SKM-1 treated with dmso at 0.1 percent for 144 hours (cell line): ENCODE measurements around the gene TMEM167A.

Experiments used
- DNase-seq: peaks from one replicate; lab custom pipeline; 2025; ENCODE audit not compliant: unreplicated experiment; lab: John Stamatoyannopoulos, UW

The TMEM167A gene, protein sequence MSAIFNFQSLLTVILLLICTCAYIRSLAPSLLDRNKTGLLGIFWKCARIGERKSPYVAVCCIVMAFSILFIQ

DNA sequence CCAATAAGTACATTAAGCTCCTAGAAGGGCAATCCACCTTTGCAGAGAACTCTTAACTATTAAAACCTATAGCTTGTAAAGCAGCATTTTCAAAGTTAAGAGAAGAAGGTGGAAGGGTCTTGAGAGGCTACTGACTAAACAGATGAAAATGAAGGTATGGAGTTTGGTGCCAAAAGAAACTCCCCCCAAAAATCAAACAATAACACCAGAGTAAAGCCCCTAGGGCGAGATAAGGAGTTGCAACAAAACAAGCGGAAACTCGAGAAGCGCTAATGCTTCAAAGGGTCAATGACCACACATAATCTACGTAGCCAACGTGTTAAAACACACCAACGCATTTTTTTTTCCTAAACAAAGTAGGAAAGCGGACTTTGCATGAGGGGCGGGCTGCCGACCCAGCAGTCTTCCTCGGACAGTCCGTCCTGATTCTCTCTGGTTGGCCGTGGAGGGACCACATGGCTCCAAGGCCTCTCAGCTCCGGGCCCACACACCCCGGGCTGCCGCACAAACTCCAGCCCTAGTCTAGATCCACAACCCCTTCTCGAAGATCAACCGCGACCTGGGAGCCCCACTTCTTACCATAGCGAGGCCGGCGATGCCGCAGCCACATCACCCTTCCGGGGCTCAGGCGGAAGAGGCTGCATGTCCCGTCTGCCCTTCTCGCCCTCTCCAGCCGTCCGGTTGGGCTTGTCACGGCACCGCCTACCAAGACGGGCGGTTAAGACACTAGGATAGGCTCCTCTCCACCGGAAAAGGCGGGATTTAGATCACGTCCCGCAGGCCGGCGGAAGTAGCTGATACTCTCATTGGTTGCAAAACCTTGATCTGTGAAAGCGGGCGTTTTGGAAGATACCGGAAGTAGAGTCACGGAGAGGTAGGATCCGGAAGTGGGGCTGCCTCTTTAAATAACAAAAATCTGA is at the start of gene TMEM167A, which contains the start of gene XRCC4:
Gene TMEM167A (minus strand): TSS at position 653 of the 920 bp plus-strand sequence. CDS start 71 bp downstream, at position 582.
Gene XRCC4 (plus strand): TSS at position 806 of the 920 bp plus-strand sequence. CDS start 27,373 bp downstream, outside the sequence.
- DNase-seq, result peak; percentile 99

DNA sequence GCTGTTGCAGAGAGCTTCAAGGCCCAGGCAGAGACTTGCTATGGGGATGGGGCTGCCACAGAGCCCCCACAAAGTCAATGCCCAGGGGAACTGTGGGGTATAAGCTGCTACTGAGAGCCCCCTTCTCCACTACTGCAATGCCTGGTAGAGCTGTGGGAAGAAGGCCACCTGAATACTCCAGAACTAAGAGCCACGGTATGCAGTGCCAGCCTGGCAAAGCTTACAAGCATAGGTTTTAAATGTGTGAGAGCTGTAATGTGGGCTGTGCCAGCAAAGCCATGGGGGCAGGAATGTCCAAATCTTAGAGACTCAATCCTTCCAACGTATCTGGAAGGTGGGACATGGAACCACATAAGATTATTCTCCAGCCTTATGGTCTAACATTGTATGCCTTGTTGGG is 49.3 kb upstream of the TMEM167A start:
- no peak for DNase-seq

DNA sequence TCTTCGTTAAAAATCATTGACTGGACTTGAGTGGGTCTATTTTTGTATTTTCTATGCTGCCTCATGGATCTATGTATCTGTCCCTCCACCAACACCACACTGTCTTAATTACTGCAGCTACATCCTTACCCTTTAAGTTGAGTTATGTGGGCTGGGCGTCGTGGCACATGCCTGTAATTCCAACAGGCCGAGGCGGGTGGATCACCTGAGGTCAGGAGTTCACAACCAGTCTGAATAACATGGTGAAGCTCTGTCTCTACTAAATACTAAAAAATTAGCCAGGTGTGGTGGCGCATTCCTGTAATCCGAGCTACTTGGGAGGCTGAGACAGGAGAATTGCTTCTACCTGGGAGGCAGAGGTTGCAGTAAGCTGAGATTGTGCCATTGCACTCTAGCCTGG is 48.4 kb upstream of the TMEM167A start:
- DNase-seq, result no peak

DNA sequence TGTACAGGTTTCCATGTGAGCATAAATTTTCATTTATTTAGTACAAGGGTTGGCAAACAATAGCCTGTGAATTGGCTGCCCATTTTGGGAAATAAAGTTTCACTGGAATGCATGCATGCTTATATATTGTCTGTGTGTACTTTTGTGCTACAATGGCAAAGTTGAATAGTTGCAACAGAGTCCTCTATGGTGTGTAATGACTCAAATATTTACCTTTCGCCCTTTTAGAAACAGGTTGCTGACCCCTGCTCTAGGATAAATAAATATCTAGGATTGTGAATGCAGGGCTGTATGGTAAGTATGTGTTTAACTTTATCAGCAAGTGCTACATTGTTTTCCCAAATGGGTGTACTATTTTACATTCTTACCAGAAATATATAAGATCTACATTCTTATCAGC is 47.4 kb upstream of the TMEM167A start:
- no peak for DNase-seq

DNA sequence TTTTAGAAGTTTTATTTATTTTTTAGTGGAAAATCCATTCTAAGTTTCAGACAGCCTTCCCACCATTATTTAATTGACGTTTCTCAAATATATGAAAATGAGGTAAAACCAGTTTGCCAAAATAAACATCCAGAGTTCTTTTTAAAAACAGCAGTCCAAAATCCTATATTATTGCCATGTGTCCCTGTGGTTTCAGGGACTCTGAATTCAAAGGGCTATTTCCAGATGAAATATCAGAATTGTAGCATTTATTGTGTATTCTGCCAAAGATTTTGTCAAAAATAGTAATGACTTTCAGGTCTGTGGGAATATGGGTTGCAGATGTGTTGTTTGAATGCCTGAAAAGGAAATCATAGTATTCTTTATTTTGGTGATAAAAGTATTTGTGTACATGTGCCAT is 41.8 kb upstream of the TMEM167A start:
- DNase-seq, result no peak

DNA sequence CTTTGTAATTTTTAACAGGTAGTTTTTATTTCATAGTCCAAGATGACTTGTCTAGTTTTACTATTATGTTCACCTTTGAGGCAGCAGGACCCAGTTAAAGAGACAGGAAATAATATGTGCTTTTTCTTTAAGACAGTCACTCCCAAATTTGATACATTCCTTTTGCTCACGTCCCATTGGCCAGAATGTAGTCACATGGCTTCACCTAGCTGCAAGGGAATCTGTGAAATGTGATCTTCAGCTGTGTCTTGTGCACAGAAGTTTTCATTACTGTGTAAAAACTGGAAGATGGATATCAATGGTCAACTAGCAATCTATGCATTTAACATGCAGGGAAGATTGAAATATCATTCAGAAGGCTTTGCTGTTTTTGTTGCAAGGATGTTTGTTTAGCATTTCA is 41.3 kb upstream of the TMEM167A start:
- no peak for DNase-seq

DNA sequence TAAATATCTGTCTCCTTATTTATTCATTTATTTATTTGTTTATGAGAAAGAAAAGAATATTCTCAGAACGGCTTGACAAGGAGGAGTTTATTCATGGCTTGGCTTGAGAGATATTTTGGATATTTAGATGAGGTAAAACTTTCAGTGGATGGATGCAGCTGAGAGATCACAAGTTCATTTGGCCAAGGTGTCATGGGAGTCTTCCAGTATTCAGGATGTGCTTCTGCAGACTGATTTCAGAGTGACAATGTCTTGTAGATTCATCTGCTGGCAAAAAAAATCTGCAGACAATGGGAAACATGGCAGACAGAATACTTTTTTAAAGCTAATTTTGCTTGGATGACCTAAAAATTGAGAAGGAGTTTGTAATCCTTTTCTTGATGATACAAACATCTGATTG is 38.6 kb upstream of the TMEM167A start:
- no peak for DNase-seq

DNA sequence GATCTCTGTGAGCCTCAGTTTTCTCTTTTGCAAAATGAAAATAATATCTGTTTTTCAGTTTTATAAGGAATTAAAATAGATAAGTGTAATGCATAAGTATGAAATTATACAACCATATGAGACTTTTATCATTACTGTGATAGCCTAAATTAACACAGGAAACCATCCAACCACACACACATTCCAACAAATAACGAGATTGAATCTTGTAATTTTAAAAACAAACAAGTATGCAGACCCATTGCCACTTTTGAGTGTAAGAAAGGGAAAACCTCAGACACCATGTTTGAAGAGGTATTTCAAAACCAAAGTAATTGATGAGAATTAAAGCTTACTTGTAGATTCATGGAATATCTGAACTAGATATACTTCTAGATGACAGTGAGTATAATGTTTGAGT is 32.2 kb upstream of the TMEM167A start:
- DNase-seq, result no peak

DNA sequence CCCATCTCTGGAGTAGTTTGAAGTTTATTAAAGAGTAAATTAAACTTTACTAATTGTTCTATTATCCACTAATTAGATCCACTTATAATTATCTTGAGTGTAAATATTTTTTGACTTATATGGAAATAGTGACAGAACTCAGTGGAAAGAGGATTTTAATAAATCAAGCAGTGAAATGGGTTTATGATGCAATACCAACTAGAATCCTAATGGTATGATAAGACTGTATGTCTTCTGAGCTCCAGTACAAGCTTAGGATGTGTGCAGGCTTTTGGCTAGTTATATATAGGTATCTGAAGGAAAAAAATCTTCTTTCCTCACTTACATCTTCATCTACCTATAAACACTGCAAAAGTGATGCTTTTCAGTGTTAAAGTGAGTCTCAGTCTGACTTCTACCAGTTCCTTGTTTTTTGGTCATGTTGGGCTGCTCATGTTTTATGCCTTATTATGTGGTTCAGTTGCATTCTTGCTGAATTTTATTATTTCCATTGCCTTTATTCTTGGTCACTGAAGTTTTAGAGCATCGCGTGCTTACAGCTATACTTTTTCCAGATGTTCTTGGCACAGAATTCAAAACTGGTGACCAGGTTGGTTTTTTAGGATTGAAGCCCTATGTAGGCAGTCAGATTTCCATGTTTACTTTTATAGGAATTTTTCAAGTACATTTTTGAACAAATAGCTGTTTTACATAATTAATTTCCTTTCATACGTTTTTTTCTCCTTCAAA is 30.7 kb upstream of the TMEM167A start:
- no peak for DNase-seq

DNA sequence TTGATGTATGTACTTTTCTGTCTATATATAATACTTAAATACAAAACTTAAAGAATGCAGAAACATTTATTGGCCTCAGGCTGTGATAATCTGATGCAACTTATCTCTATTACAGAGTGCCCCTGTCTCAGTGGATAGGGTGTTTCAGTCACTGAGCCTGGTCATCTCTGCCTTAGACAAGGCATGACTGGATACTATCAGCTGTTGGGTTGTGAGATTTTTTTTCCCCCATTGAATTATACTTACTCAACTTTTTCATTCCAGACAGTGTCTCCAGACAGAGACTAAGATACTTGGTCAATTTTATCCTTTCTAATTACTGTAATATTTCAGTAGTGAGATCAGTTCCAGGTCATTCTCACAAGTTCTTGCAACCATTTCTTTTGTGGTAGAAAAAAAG is 26.8 kb upstream of the TMEM167A start:
- no peak for DNase-seq

DNA sequence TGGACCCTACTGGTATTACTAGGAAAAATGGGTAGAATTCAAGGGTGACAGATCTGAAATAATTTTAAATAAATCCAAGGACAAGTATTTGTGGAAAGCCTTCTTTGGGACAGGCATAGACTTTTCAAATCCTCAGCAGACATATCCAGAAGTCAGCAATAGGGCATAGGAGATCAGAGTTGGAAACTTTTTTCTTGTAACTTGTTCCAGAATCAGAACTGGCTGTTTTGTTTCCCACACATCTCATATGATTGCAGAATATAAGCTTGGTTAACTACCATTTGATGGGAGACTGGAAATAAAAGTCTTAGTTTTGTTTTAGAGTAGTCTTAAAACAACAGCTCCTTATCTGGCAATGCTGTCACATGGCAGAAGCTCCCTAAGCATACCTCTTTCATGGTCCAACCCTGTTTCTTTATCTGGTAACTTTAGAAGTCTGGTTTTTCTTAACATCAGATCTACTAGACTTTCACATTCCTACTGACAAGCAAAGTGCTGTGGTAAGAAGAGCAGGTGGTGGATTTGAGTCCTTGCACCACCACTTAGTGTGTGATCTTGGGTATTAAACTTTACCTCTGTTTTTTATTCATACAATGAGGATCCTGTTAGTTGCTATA is 25.3 kb upstream of the TMEM167A start:
- no peak for DNase-seq

DNA sequence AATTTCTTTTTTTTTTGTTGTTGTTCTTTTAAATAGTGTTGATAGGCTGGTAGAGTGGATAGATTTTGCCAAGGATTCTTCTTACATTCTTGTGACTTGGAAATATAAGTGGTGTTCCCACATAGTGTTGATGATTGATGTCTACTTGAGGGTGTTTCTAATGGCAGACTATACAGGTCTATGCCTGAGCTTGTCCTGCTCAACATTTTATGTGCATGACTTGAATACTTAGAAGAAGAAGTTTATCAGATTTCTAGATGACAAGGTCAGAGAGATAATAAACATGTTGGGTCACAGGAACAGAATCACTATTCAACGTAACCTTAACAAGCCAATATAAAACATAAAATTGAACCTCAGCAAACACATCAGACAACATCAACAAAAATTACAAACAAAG is 24.3 kb upstream of the TMEM167A start:
- no peak for DNase-seq

DNA sequence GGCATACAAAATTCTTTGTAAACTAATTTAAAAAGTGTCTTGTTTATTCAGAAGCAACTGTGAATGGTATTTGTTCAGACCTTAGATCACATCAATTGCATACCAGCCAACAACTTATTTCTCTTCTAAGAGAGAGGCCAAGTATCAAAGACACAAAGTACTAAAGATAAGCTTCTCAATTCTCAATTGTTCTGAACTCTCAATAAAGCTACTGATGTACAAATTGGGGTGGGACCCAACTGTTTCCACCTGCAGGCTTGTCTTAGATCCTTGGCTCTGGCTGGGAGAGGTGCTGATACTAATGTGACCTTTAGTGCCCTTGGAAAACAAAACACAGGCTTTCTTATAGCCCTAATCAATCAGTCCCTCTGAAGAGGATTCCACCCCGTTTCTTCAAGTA is 22.3 kb upstream of the TMEM167A start:
- DNase-seq, result no peak

DNA sequence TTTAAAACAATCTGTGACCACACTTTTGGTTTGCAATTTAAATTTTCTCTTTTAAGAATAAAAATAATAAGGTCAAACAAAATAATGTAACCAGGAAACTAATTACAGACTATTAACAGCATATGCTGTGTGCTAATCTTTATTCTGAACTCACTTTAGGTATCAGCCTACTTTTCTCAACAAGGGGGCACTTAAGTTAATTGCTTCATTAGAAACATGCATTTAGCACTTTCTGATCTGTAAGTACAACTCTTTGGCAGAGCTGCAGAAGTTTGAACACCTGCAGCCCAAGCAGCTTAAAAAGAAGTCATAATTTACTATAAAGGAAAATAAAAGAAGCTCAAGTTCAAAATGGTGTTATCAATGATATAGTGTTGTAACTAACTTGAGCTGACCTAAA is 21.8 kb upstream of the TMEM167A start:
- DNase-seq, result no peak

DNA sequence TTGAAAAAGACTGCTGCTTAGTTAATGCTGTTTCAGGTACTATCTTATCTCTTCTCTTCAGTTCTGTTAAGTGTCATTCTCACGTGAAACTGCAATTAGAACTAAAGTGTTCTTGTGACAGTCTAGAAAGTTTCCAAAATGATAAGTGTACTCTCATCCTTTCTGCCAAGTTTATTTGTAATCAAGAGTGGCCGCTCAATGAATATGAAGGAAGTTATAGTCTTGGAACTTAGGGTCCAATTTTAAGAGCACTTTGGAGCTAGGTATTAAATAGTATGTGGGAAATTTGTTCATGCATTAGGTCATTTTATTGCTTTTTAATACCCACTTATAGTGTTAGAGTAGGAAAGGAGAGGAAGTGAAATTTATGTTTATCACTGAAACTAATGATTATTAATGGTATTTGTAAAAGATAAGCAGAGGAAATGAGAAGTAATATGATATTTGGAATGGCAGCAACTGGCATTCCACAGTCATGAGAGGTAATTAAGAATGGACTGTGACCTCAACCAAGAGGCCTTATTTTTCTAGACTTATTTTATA is 20.6 kb upstream of the TMEM167A start:
- DNase-seq, result no peak

DNA sequence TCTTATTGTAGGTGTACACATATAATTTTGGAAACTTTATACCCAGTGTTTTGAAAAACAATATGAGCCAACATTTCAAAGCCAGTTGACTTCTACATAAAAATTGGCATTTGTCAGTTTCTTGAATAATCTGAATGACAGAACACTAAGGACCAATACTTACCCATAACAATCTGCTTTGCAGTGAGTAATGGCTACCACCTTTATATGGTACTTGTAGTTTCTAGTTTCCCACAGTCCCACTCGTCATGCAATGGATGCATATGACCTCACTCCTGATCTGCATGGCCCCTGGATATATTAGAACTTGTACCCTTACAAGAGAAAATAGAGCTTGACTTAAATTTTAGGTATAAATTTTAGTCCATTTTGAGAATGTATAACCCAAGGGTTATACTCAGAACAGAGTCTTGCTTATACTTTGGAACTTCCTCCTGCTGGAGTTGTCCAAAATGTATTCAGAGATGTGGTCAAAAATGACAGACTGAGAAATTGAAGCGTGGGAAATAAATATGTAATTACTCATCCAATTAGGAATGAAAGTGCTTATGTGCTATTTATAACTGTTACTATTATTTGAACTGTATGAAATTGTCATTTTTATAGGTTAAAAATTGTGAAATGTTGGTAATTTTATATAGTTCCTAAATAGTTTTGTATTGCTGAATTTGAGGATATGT is 19.6 kb upstream of the TMEM167A start:
- DNase-seq, result no peak

DNA sequence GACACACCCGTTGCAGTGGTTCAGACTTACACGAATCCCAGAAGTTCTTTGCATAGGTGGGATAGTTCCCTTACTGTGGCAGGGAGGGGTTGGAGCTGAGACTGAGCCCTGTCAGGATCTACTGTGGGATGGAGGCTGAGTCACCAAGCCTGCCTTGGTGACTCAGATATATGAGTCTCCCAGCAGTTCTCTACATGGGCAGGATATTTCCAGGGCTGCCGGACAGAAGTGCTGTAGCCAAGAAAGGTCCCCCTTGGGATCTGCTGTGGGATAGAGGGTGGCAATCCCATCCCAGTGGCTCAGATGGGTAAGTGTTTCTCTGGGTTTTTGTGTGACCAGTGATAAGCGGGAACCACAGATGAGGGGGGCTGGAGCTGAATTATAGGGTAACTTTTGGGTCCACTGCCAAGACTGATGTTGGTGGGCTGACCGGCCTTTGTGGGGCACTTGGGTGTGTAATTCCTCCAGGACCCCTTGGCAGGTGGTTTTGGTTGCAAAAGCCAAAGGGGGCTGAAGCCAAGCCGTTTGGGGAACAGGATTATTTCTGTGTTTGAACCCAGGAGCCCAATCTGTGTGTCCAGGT is 18.9 kb upstream of the TMEM167A start:
- DNase-seq, result no peak

DNA sequence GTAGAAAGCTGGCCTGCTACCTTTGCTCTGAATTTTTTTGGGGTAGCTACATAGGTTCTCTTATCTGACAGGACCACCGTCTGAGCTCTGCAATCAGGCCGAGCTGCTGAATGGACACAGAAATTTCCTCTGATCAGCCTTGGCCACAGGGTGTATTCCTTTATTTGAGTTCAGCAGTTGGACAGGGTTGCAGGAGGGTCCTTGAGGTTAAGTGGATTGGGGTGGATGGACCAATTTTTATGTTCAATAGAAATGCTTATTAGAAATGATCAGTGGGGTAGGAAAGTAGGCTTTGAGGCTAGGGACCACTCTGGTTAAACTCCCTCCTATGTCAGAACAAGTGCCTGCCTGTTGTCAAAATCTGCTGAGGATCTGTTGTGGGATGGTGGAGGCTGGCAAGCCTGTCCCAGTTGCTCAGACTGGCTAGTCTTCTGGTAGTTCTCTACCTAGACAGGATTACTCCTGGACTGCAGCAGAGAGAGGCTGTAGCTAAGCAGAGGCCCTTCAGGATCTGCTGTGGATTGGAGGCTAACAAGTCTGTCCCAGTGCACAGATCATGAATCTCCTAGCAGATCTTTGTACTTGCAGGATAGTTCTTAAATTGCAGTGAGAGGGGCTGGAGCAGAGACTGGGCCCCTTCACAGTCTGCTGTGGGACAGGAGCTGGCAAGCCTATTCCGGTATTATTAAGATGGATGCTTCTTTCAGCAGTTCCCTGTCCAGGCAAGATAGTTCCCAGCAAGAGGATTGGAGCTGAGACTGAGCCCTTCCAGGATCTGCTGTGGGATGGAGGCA is 18.2 kb upstream of the TMEM167A start:
- no peak for DNase-seq

DNA sequence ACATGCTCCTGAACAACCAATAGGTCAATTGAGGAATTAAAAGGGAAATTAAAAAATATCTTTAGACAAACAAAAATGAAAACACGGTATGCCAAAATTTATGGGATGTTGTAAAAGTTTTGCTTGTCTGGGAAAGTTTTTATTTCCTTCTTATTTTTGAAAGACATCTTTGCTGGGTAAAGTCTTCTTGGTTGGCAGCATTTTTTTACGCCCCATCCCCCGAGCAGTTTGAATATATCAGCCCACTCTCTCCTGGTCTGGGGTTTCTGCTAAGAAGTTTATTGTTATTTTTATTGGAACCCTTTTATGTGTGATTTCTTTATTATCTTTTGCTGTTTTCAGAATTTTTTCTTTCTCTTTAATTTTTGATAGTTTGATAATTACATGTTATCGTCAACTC is 16.5 kb upstream of the TMEM167A start:
- DNase-seq, result no peak

DNA sequence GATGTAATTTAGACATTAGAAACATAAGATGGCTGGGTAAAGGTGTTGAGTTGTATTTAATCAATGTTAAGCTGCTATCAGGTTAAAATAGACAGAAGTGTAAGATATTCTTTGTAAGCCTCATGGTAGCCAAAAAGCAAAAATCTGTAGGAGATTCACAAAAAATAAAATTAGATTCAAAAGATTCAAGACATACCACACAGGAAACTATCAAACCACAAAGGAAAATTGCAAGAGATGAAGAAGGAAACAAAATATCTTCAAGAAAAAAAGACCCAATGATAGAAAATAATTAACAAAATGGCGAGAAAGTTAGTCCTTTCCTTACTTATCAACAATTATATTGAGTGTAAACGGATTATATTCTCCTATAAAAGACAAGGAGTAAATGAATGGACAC is 15.4 kb upstream of the TMEM167A start:
- no peak for DNase-seq
